HG02588 (cell line): Measurements from ENCODE around the gene TCP11.

Experiments
- ATAC-seq: cut with Tn5 transposase; IDR thresholded peaks from one replicate; pipeline ENCODE4 v1.9.1; 2021; ENCODE audit warnings: mild to moderate bottlenecking, moderate library complexity; ENCODE audit not compliant: unreplicated experiment

The TCP11 gene

GRCh38 chr6:35173427-35174087 lies 32.4 kb upstream of the TCP11 start:
- ATAC-seq = no peak

- ATAC-seq = no peak
These were observed 31.9 kb upstream of the TCP11 start for GRCh38 chr6:35173044-35173426.

GRCh38 chr6:35170891-35171290 lies 29.8 kb upstream of the TCP11 start:
- ATAC-seq = no peak

GRCh38 chr6:35170166-35170565 lies 29.0 kb upstream of the TCP11 start:
- no peak for ATAC-seq

GRCh38 chr6:35168461-35168861 lies 27.3 kb upstream of the TCP11 start:
- ATAC-seq = no peak

- no peak for ATAC-seq
These were observed 26.4 kb upstream of the TCP11 start for GRCh38 chr6:35167505-35167904.

GRCh38 chr6:35166520-35166919 lies 25.4 kb upstream of the TCP11 start:
- ATAC-seq = no peak

GRCh38 chr6:35166116-35166515 lies 25.0 kb upstream of the TCP11 start:
- ATAC-seq = no peak

- no peak for ATAC-seq
These were observed 24.5 kb upstream of the TCP11 start for GRCh38 chr6:35165630-35166071.

- no peak for ATAC-seq
These were observed 23.7 kb upstream of the TCP11 start for GRCh38 chr6:35164868-35165267.

GRCh38 chr6:35164277-35164676 lies 23.1 kb upstream of the TCP11 start:
- ATAC-seq = no peak

GRCh38 chr6:35163836-35164235 lies 22.7 kb upstream of the TCP11 start:
- ATAC-seq = no peak

- no peak for ATAC-seq
These were observed 20.9 kb upstream of the TCP11 start for GRCh38 chr6:35161776-35162607.

- ATAC-seq = no peak
These were observed 20.1 kb upstream of the TCP11 start for GRCh38 chr6:35161266-35161665.

- ATAC-seq = no peak
These were observed 19.5 kb upstream of the TCP11 start for GRCh38 chr6:35160642-35161041.

- no peak for ATAC-seq
These were observed 17.4 kb upstream of the TCP11 start for GRCh38 chr6:35158520-35158919.

- ATAC-seq = no peak
These were observed 13.8 kb upstream of the TCP11 start for GRCh38 chr6:35154947-35155346.

GRCh38 chr6:35154262-35154661 lies 13.1 kb upstream of the TCP11 start:
- ATAC-seq = no peak

- no peak for ATAC-seq
These were observed 11.0 kb upstream of the TCP11 start for GRCh38 chr6:35152067-35152707.

GRCh38 chr6:35151466-35151865 lies 10.3 kb upstream of the TCP11 start:
- ATAC-seq = no peak

- no peak for ATAC-seq
These were observed 8.9 kb upstream of the TCP11 start for GRCh38 chr6:35149891-35150566.
